ENCODE measurements around the gene AXL.

GRCh38 chr19:41261474-41262190 lies 42.6 kb downstream of the AXL start:
- no peak for TF ChIP-seq POLR2A (IDR thresholded peaks at IDR 0.05; ENCODE audit: low read depth, low read length)
- TF ChIP-seq TAF1 (IDR thresholded peaks at IDR 0.05; ENCODE audit: borderline replicate concordance, low read depth, low read length) = no peak

All from GM12892 (cell line).